Astrocyte of the spinal cord (primary cell): Measurements from ENCODE around the gene MAPKBP1.

Source experiments
- DNase-seq: peaks from one replicate; pipeline ENCODE4 v3.0.0; 2011; ENCODE audit warnings: low read depth, low spot score
- H3K4me3 ChIP-seq: 2 replicates; pipeline ENCODE4 v1.5.1; 2011; ENCODE audit warnings: low read depth, mild to moderate bottlenecking, low read length, moderate library complexity
- CTCF ChIP-seq: IDR thresholded peaks from 2 replicates; pipeline ENCODE4 v1.5.1; 2012; ENCODE audit warnings: low read depth, mild to moderate bottlenecking, low read length, inconsistent platforms
- in situ Hi-C: cut with HindIII; loops from 2 replicates; pipeline ENCODE4 v1.10.0; 2017; ENCODE audit warnings: low sequenced_read_pairs

Gene MAPKBP1

DNA sequence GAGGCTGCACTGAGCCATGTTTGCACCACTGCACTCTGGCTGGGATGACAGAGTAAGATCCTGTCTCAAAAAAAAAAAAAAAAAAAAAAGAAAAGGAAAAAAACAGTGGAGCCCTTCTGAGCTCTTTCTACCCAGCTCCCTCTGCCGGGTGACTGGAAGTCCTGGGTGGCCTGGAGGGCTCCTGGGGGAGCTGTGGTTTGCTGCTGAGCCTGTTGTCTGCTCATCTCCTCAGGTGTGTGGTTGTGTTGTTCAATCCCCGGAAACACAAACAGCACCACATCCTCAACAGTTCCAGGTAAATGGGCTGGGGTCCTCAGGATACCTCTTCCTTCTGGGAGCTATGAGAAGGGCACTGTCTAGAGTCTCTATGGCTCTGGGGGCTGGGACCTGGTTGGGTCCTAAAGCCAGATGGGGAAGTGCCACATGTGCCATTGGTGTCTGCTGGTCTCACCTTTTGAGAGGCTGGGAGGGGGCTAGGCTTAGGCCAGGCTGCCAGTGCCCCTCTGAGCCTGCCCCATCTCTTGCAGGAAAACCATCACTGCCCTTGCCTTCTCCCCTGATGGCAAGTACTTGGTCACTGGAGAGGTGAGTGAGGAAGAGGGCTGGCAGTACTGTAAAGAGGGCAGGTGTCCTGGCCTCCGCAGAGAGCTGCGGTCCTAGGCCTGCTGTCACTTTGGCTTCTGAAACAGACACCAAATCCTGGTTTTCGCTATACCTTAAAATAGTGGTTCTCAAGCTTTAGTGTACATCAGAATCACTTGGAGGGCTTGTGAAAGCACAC is 36.6 kb downstream of the MAPKBP1 start:
- H3K4me3 ChIP-seq, result no peak overlapping the region
- in situ Hi-C loops, result no loop called here
- no peak for DNase-seq
- TF ChIP-seq CTCF, result no peak

DNA sequence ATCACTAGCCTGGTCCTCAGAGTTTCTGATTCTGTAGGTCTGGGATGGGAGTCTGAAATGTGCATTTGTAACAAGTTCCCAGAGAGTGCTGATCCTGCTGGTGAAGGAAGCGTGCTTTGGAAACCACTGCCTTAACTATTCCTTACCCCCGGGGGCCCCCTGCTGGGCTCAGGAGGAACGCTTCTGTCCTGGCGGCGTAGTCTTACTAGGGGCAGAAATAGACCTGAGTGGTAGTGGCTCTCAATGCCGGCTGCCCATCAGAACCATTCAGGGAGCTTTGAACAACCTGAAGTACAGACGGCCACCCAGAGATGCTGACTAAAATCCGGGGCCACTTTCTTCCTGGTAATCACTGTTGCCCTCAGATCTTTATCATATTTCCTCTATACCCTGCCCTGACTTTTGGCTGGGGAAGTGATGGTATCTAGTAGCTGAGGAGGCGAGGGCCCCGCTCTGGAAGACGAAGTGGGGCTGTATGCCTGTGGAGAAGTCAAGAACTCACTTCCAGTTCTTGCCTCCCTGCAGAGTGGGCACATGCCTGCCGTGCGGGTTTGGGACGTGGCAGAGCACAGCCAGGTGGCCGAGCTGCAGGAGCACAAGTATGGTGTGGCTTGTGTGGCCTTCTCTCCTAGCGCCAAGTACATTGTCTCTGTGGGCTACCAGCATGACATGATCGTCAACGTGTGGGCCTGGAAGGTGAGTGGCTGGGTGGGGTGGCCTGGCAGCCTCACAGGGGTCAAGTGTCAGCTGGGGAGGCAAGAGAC is 37.3 kb downstream of the MAPKBP1 start:
- no peak overlapping the region for H3K4me3 ChIP-seq
- DNase-seq, result peak; percentile 82
- TF ChIP-seq CTCF, result peak; percentile 89
- in situ Hi-C loops, result no loop called here

- no peak overlapping the region for H3K4me3 ChIP-seq
- no peak for TF ChIP-seq CTCF
- in situ Hi-C loops, result no loop called here
- no peak for DNase-seq
Measured at GRCh38 chr15:41812820-41813375, 38.6 kb downstream of the MAPKBP1 start.

GRCh38 chr15:41813426-41813825 is 39.1 kb downstream of the MAPKBP1 start:
- in situ Hi-C loops, result no loop called here
- H3K4me3 ChIP-seq, result no peak overlapping the region
- DNase-seq, result no peak
- no peak for TF ChIP-seq CTCF

DNA sequence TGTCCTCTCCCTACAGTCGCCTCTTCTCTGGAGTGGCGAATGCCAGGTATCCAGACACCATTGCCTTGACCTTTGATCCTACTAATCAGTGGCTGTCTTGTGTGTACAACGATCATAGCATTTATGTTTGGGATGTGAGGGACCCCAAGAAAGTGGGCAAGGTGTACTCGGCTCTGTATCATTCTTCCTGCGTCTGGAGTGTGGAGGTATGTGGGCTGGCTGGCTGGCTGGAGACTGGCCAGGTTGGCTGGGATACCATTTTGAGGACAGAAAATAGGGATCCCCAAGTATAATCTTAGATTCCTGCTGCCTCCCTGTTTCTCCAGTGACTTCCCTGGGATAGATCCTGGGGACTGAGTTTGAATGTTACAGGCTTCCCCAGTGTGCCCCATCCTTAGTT is 40.2 kb downstream of the MAPKBP1 start:
- no peak for DNase-seq
- no peak overlapping the region for H3K4me3 ChIP-seq
- no peak for TF ChIP-seq CTCF
- in situ Hi-C loops, result no loop called here

GRCh38 chr15:41816788-41817187 is 42.5 kb downstream of the MAPKBP1 start:
- TF ChIP-seq CTCF, result no peak

More at GRCh38 chr15:41816788-41817187, 42.5 kb downstream of the MAPKBP1 start:
- no peak overlapping the region for H3K4me3 ChIP-seq
- no peak for DNase-seq
- in situ Hi-C loops, result no loop called here
